Ureter (tissue), 1 donor: ENCODE results near the gene SYNGR4. TPM values are rescaled to one million over a fixed set of nuclear protein-coding genes. Genes with fewer than 3 reads are reported as not detected.
"Not testable (repeated sequence)": the region's sequence is repeated elsewhere in the genome, so short reads cannot be mapped to it uniquely, and the experiment has no call there.

Experiments used
- DNase-seq: peaks from one replicate; pipeline ENCODE4 v3.0.0-alpha.2; 2020; ENCODE audit warnings: low spot score
- total RNA-seq: library from RNA; stranded (reverse); gene quantifications from one replicate; pipeline ENCODE4 v1.2.4, GENCODE V29; 2023
- donor health status: DM: yes; HTN: yes; CAD: no.

The SYNGR4 gene, protein sequence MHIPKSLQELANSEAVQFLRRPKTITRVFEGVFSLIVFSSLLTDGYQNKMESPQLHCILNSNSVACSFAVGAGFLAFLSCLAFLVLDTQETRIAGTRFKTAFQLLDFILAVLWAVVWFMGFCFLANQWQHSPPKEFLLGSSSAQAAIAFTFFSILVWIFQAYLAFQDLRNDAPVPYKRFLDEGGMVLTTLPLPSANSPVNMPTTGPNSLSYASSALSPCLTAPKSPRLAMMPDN
- total RNA-seq, result not detected

- DNase-seq, result peak; percentile 99
Observed at GRCh38 chr19:48363810-48364597, at the start of gene SYNGR4, which contains the start of gene TMEM143. SYNGR4 (plus strand) TSS chr19:48364367; CDS start chr19:48365843, 1,476 bp downstream. TMEM143 (minus strand) TSS chr19:48363940; CDS start chr19:48363920, 20 bp downstream.

DNA sequence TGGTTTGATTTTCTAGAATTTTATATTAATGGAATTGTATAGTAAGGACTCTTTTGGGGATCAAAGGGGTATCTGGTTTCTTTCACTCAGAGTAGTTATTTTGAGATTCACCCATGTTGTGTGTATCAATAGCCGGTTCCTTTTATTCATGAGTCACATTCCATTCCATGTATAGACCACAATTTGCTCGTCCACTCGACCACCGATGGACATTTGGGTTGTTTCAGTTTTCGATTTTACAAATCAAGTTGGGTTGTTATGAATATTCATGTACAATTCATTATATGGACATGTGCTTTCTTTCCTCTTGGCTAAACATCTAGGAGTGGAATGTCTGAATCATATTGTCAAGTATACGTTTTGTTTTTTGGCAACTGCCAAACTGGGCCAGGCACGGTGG lies 48.5 kb upstream of the SYNGR4 start:
- no peak for DNase-seq

GRCh38 chr19:48317708-48317960 lies 46.5 kb upstream of the SYNGR4 start:
- DNase-seq, result not testable (repeated sequence)

- DNase-seq, result no peak
Observed at GRCh38 chr19:48318286-48318987, 45.7 kb upstream of the SYNGR4 start.

GRCh38 chr19:48319647-48320541 lies 44.3 kb upstream of the SYNGR4 start:
- peak; percentile 83 for DNase-seq

GRCh38 chr19:48321372-48321621 lies 42.9 kb upstream of the SYNGR4 start:
- peak; percentile 98 for DNase-seq

- DNase-seq, result peak; percentile 99
Observed at GRCh38 chr19:48321622-48322591, 42.3 kb upstream of the SYNGR4 start.

DNA sequence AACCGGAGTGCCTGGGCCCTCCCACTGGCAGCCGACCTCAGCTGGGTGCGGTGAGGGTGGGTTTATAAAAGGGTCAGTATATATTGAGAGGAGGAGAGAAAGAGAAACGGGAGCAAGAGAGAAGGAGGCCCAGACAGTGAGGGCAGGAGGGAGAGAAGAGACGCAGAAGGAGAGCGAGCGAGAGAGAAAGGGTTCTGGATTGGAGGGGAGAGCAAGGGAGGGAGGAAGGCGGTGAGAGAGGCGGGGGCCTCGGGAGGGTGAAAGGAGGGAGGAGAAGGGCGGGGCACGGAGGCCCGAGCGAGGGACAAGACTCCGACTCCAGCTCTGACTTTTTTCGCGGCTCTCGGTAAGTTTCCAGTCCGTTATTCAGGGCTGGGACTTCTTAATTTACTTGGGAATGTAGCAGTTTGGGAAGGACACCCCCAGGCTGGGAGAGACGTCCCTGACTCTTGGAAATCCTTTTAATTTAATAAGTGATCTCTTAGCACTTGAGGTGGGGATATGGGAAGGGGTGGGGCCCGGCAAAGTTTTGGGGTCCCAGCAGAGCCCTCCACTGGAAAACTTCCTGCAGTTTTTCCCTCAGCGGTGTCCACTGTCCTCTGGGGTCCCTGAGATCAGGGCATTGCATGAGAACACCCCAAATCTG lies 38.8 kb upstream of the SYNGR4 start, which contains the start of gene EMP3:
TSS of gene EMP3 (plus strand) at position 288 of the 646 bp plus-strand sequence. CDS start 1,293 bp downstream, outside the sequence.
- peak; percentile 84 for DNase-seq

- DNase-seq, result no peak
Observed at GRCh38 chr19:48329167-48329891, 34.8 kb upstream of the SYNGR4 start.

- DNase-seq, result peak; percentile 85
Observed at GRCh38 chr19:48330012-48330681, 34.0 kb upstream of the SYNGR4 start.

DNA sequence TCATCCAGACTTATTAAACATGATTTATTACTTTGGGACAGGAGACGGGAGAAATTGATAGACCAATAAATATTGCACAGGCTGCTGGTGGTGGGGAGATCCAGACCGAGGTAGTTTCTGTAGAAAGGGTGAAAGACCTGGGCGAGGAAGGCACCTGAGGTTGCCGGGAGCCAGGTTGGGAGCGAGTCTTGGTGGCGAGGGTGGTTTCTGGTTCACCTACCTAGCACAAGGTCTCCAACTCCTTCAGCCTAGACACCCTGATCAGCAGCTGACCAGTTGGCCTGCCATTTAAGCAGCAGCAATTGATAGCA lies 31.9 kb upstream of the SYNGR4 start:
- no peak for DNase-seq

- DNase-seq, result peak; percentile 94
Observed at GRCh38 chr19:48332662-48333466, 31.3 kb upstream of the SYNGR4 start.

DNA sequence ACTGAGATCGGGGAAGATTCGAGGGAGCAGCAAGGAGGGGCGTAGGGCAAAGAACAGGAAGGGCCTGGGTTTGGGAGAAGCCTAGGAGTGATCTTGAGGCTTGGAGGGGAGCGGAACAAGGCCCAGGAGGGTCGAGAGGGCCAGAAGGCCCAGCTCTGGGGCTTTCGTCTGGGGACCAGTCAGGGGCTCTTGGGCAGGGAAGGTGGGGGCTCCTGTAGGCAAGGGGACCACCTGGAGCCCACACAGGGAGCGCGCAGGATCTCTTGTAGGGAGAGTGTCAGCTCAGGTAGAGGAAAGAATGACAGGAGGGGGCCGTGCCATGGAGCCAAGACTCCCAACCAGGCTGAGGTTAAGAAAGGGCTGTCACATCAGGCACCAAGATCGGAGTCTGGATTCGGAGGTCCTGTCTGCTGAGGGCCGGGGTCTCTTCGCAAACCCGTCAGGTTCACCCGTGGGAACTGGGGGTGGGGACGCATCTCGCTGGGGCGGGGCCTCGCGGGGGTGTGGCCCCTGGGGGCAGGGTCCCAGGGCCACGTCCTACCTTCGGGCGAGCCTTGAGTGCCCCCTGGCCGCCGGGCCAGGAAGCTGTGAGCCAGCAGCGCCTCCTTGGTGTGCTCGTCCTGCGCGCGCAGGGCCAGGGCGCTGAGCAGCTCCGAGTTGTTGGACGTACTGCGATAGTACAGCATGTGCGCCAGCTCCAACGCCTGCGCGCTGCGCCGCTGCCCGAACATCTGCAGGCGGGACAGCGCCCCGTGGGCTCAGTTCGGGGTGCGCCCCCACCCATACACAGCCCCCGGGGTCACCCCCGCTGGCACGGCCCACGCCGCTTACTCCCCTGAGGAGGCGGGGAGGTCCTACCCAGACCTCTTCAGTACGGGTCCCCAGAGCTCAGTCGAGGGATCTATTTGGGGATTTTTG lies 30.4 kb upstream of the SYNGR4 start:
- DNase-seq, result peak; percentile 91

DNA sequence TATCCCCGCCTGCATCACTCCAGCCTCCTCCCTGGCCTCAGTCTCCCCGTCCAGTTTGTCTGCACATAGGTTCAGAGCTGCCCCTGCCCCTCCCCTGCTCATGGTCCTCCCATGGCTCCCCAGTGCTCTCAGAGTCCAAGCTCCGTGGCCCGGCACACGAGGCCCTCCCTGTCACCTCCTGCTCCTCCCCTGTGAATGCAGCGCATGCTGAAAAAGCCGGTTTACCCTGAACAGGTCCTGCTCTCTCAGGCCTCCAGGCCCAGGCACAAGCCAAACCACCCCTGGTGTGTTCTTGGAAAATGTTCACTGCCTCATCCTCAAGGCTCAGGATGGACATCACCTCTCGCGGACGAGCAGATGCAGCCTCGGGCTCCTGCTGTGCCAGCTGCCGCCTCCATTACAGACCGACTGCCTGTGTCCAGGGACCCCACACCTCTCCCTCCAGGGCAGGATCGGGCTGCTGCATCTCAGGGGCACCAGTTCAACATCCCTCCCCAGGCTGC lies 25.9 kb upstream of the SYNGR4 start:
- DNase-seq, result no peak

- DNase-seq, result no peak
Observed at GRCh38 chr19:48338802-48339503, 25.2 kb upstream of the SYNGR4 start.

GRCh38 chr19:48340995-48341394 lies 23.2 kb upstream of the SYNGR4 start:
- DNase-seq, result no peak
